ENCODE measurements around the gene TNS3. TPM values are rescaled to one million over a fixed set of nuclear protein-coding genes. Genes with fewer than 3 reads are reported as not detected.

TNS3 gene
- total RNA-seq, 1 donor from 2014 or later = 168 TPM

DNA sequence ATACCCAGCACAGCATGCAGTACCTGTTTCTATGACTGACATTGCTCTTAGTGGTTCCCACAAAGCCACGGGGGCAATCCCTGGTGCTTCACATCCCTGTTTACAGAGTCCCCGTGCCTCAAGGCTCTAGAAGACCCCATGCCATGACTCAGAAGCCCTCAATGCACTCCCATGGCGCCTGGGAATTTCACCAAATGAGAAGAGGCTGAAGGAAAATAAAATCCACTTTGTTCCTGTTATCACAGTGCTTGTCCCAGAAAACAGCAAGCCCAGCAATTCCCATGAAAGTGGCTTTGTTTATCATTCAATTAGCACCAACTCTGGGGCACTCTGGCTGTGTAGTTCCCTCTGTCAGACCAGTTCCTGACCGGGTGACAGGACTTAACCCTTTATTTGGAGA lies 268.3 kb downstream of the TNS3 start:
- TF ChIP-seq, protein P1, sequence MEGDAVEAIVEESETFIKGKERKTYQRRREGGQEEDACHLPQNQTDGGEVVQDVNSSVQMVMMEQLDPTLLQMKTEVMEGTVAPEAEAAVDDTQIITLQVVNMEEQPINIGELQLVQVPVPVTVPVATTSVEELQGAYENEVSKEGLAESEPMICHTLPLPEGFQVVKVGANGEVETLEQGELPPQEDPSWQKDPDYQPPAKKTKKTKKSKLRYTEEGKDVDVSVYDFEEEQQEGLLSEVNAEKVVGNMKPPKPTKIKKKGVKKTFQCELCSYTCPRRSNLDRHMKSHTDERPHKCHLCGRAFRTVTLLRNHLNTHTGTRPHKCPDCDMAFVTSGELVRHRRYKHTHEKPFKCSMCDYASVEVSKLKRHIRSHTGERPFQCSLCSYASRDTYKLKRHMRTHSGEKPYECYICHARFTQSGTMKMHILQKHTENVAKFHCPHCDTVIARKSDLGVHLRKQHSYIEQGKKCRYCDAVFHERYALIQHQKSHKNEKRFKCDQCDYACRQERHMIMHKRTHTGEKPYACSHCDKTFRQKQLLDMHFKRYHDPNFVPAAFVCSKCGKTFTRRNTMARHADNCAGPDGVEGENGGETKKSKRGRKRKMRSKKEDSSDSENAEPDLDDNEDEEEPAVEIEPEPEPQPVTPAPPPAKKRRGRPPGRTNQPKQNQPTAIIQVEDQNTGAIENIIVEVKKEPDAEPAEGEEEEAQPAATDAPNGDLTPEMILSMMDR (IDR thresholded peaks at IDR 0.05) = no peak
- no peak for DNase-seq

DNA sequence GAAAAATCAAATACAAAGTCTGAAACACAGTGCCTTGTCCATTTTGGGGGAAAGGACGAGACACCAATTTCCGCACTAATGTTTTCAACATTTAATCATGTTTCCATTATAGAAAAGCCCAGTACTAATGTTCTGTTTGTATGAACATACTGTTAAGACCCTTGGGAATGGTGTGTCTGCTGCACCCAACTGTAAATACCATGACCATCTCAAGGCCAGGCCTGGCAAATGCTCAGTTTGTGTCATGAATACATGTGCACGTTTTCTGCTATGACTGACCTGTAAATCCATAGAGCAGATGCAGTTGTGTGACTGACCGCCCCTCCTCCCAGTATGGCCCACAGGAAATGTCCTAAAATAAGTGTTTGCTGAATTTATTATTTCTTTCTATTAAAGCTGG lies 270.0 kb downstream of the TNS3 start:
- Histone ChIP-seq H3K36me3 (no peaks in the 10 kb centered on the region), H3K27me3 (no peaks in the 10 kb centered on the region), H3K4me3 (no peak overlapping the region), H3K4me1 (peaks cover 35% of the 10 kb centered on the region), H3K9me3 (no peaks in the 10 kb centered on the region), H3K27ac (no peak overlapping the region)
- ATAC-seq = no peak
- TF ChIP-seq, protein P1 (IDR thresholded peaks at IDR 0.05) = no peak
- intact Hi-C loops (cut with DNase I) = no loop called here
- no peak for DNase-seq

More for the DNA sequence above, 268.3 kb downstream of the TNS3 start:
- H3K36me3 ChIP-seq = peaks cover 6% of the 10 kb centered on the region
- H3K4me1 ChIP-seq = peaks cover 35% of the 10 kb centered on the region
- no peak overlapping the region for H3K4me3 ChIP-seq
- H3K9me3 ChIP-seq = no peaks in the 10 kb centered on the region
- intact Hi-C loops (cut with DNase I) = no loop called here
- no peak overlapping the region for H3K27ac ChIP-seq
- ATAC-seq = no peak
- H3K27me3 ChIP-seq = no peaks in the 10 kb centered on the region

DNA sequence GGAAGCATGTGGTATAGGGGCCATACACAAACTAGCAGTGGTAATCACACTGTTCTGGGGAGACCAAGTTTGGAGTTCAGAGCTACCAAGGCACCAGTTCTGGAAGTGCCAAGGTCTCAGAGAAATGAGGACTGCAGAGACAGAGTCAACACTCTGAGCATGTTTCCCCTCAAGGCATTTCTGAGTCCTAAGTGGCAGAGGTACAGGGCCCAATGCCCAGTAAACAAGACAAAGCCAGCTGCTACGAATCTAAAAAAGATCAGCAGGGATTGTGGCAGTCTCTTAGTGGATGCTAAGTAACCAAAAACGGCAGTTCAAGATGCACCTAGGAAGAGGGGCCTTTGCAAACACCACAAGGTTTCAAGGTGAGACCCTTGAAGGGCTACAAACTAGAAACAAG lies 271.9 kb downstream of the TNS3 start:
- peaks cover 23% of the 10 kb centered on the region for H3K4me1 ChIP-seq
- no peak for ATAC-seq
- no peak overlapping the region for H3K27ac ChIP-seq
- no peaks in the 10 kb centered on the region for H3K27me3 ChIP-seq
- TF ChIP-seq, protein P1 (IDR thresholded peaks at IDR 0.05) = no peak
- intact Hi-C loops (cut with DNase I) = no loop called here
- peaks cover 3% of the 10 kb centered on the region for H3K36me3 ChIP-seq
- H3K4me3 ChIP-seq = no peak overlapping the region
- H3K9me3 ChIP-seq = no peaks in the 10 kb centered on the region
- no peak for DNase-seq

DNA sequence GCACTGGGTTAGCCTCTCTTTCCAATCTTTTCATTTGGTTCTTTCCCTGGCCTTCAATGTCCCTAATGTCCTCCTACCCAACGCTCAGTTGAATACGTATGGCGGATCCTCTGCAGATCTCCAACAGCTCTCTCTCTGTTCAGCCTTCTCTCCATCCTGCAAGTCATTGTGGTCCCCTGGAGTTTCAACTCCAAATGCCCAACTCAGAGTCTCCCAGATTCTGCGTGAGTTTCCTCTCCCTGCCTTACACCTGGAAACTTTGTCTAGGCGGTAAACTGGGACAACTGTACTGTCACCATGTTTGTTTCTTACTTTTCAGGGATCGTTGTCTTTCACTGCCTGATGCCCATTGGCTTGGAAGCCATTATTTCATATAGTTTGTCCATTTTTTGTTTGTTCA lies 273.1 kb downstream of the TNS3 start:
- ATAC-seq (no peak), DNase-seq (no peak)
- Histone ChIP-seq H3K36me3 (peaks cover 8% of the 10 kb centered on the region), H3K27me3 (no peaks in the 10 kb centered on the region), H3K4me1 (peaks cover 11% of the 10 kb centered on the region), H3K4me3 (no peak overlapping the region), H3K9me3 (no peaks in the 10 kb centered on the region), H3K27ac (no peak overlapping the region)
- intact Hi-C loops (cut with DNase I) = no loop called here
- TF ChIP-seq, protein P1 (IDR thresholded peaks at IDR 0.05) = no peak

DNA sequence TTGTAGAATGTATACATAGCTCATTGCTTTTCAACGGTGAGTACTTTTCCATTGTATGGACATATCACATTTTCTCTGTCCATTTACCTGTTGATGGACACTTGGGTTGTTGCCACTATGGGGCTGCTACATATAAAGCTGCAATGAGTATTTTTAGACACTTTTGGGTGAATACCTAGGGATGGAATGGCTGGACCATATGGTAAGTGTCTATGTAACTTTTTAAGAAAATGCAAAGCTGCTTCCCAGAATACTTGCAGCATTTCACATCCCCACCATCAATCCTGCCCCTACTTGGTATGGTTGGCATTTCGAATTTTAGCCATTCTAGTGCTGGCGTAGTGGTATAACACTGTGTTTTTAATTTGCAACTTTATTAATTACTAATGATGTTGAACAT lies 274.6 kb downstream of the TNS3 start:
- no peak overlapping the region for H3K4me3 ChIP-seq
- no peak for ATAC-seq
- no peaks in the 10 kb centered on the region for H3K9me3 ChIP-seq
- H3K27ac ChIP-seq = no peak overlapping the region
- H3K27me3 ChIP-seq = no peaks in the 10 kb centered on the region
- intact Hi-C loops (cut with DNase I) = no loop called here
- H3K4me1 ChIP-seq = peaks cover 8% of the 10 kb centered on the region
- DNase-seq = no peak
- TF ChIP-seq, protein P1 (IDR thresholded peaks at IDR 0.05) = no peak
- peaks cover 23% of the 10 kb centered on the region for H3K36me3 ChIP-seq
